Common myeloid progenitor, CD34-positive (primary cell): ENCODE measurements around the gene AR.
"Not testable (repeated sequence)": the region's sequence is repeated elsewhere in the genome, so short reads cannot be mapped to it uniquely, and the experiment has no call there.

Experiments
- CTCF ChIA-PET: fragments of 350-600 bp; sonication (Branson Sonifier 250); formaldehyde crosslinking; loops from one replicate; lab custom pipeline; 2021; ENCODE audit warnings: antibody characterized with exemption; lab: Charles Lee
- POLR2A ChIA-PET: fragments of 350-600 bp; sonication (Branson Sonifier 250); formaldehyde crosslinking; loops from one replicate; lab custom pipeline; 2021; ENCODE audit warnings: antibody characterized with exemption; lab: Charles Lee
- DNase-seq, 3 donors: peaks; one replicate each; pipeline versions ENCODE4 v3.0.0 to v3.0.0-alpha.2; 2013
- H3K27ac ChIP-seq, 2 experiments: 1 replicate in 1 of 2; 2 replicates in 1 of 2; pipeline ENCODE4 v1.7.0; 2013; ENCODE audit warnings: inconsistent platforms in 2 of 2, low read length in 2 of 2, mild to moderate bottlenecking in 2 of 2, low read depth in 1 of 2, moderate library complexity in 1 of 2; ENCODE audit not compliant: severe bottlenecking in 2 of 2, insufficient read depth in 1 of 2, poor library complexity in 1 of 2
- H3K27me3 ChIP-seq, 5 experiments: replicated peaks in 2 of 5; 1 replicate in 3 of 5; 2 replicates in 2 of 5; pipeline versions ENCODE4 v1.6.1 to v1.7.0; 2013; ENCODE audit warnings: low read length in 4 of 5, mild to moderate bottlenecking in 2 of 5, moderate library complexity in 2 of 5, inconsistent platforms in 1 of 5; ENCODE audit not compliant: insufficient read depth in 5 of 5, control insufficient read depth in 4 of 5
- H3K36me3 ChIP-seq, 4 experiments: 1 replicate in 2 of 4; 2 replicates in 2 of 4; pipeline versions ENCODE4 v1.6.1 to v1.7.0; 2013; ENCODE audit warnings: low read length in 3 of 4, control low read depth in 1 of 4, mild to moderate bottlenecking in 1 of 4; ENCODE audit not compliant: control insufficient read depth in 4 of 4, insufficient read depth in 4 of 4
- H3K4me1 ChIP-seq, 4 experiments: 1 replicate in 3 of 4; 2 replicates in 1 of 4; pipeline versions ENCODE4 v1.6.1 to v1.7.1; 2013; ENCODE audit warnings: low read length in 3 of 4, mild to moderate bottlenecking in 3 of 4, control low read depth in 1 of 4, inconsistent platforms in 1 of 4, moderate library complexity in 1 of 4; ENCODE audit not compliant: control insufficient read depth in 4 of 4, insufficient read depth in 4 of 4; ENCODE audit errors: control extremely low read depth in 1 of 4
- H3K4me3 ChIP-seq, 7 experiments: 1 replicate in 4 of 7; 2 replicates in 3 of 7; pipeline versions ENCODE4 v1.5.1 to v1.7.0; 2013; ENCODE audit warnings: mild to moderate bottlenecking in 7 of 7, low read length in 6 of 7, moderate library complexity in 6 of 7, inconsistent platforms in 2 of 7, low read depth in 2 of 7, control low read depth in 1 of 7; ENCODE audit not compliant: insufficient read depth in 4 of 7, control insufficient read depth in 1 of 7; ENCODE audit errors: extremely low read depth in 1 of 7
- H3K9me3 ChIP-seq, 5 experiments: 1 replicate in 4 of 5; 2 replicates in 1 of 5; pipeline versions ENCODE4 v1.6.1 to v1.7.1; 2013; ENCODE audit warnings: low read length in 4 of 5, mild to moderate bottlenecking in 2 of 5, inconsistent platforms in 1 of 5, low read depth in 1 of 5, moderate library complexity in 1 of 5; ENCODE audit not compliant: control insufficient read depth in 4 of 5, insufficient read depth in 2 of 5; ENCODE audit errors: control extremely low read depth in 1 of 5
- WGBS: methylation state at CpG from one replicate; pipeline ENCODE4 v1.1.5; 2013; ENCODE audit not compliant: insufficient coverage; 5-methylcytosine and 5-hydroxymethylcytosine counted together

Gene AR

GRCh38 chrX:67670717-67671116, 126.9 kb downstream of the AR start:
- CTCF ChIA-PET, DNase-seq, H3K4me1 ChIP-seq, H3K36me3 ChIP-seq, H3K27me3 ChIP-seq, H3K9me3 ChIP-seq, POLR2A ChIA-PET, H3K27ac ChIP-seq, H3K4me3 ChIP-seq: not testable (repeated sequence)
- 57% methylated on average over 1 of the region's 2 CpGs for WGBS

GRCh38 chrX:67673741-67674274, 130.0 kb downstream of the AR start:
- no peaks in the 10 kb centered on the region for H3K4me1 ChIP-seq
- no peaks in the 10 kb centered on the region for H3K36me3 ChIP-seq
- DNase-seq: no peak
- WGBS: 100% methylated on average over 1 of the region's 2 CpGs
- CTCF ChIA-PET: no interaction called here
- no peaks in the 10 kb centered on the region for H3K27me3 ChIP-seq
- no peak overlapping the region for H3K4me3 ChIP-seq
- H3K27ac ChIP-seq: no peak overlapping the region
- no peaks in the 10 kb centered on the region for H3K9me3 ChIP-seq
- POLR2A ChIA-PET: no interaction called here

- Histone ChIP-seq H3K27me3 (no peaks in the 10 kb centered on the region), H3K4me3 (no peak overlapping the region), H3K9me3 (no peaks in the 10 kb centered on the region), H3K27ac (no peak overlapping the region), H3K4me1 (no peaks in the 10 kb centered on the region), H3K36me3 (no peaks in the 10 kb centered on the region)
- 69% methylated on average over 1 of the region's 1 CpG for WGBS
- CTCF ChIA-PET: no interaction called here
- no peak for DNase-seq
- POLR2A ChIA-PET: no interaction called here
Observed at GRCh38 chrX:67674741-67675140, 130.9 kb downstream of the AR start.

- DNase-seq: no peak
- Histone ChIP-seq H3K27ac (no peak overlapping the region), H3K4me3 (no peak overlapping the region), H3K4me1 (peaks cover 0 to 2% (median 0%) of the 10 kb centered on the region in 4 experiments), H3K36me3 (no peaks in the 10 kb centered on the region), H3K9me3 (peaks cover 0 to 2% (median 0%) of the 10 kb centered on the region in 5 experiments), H3K27me3 (no peaks in the 10 kb centered on the region)
- ChIA-PET POLR2A (no interaction called here), CTCF (no interaction called here)
- 81% methylated on average over 4 of the region's 4 CpGs for WGBS
Observed at GRCh38 chrX:67684136-67684535, 140.3 kb downstream of the AR start.

GRCh38 chrX:67692246-67692645, 148.4 kb downstream of the AR start:
- CTCF ChIA-PET: no interaction called here
- peak in 2 of 3 donors; percentile 28 to 32 for DNase-seq
- no peaks in the 10 kb centered on the region for H3K27me3 ChIP-seq
- H3K9me3 ChIP-seq: no peaks in the 10 kb centered on the region
- H3K27ac ChIP-seq: no peak overlapping the region
- no peak overlapping the region for H3K4me3 ChIP-seq
- no peaks in the 10 kb centered on the region for H3K36me3 ChIP-seq
- POLR2A ChIA-PET: no interaction called here
- peaks cover 0 to 13% (median 2%) of the 10 kb centered on the region in 4 experiments for H3K4me1 ChIP-seq

GRCh38 chrX:67693928-67694327, 150.1 kb downstream of the AR start:
- H3K4me1 ChIP-seq: peaks cover 0 to 13% (median 2%) of the 10 kb centered on the region in 4 experiments
- DNase-seq: no peak
- ChIA-PET CTCF (no interaction called here), POLR2A (no interaction called here)
- 83% methylated on average over 1 of the region's 1 CpG for WGBS
- H3K36me3 ChIP-seq: no peaks in the 10 kb centered on the region
- H3K4me3 ChIP-seq: no peak overlapping the region
- H3K9me3 ChIP-seq: no peaks in the 10 kb centered on the region
- H3K27me3 ChIP-seq: no peaks in the 10 kb centered on the region
- no peak overlapping the region for H3K27ac ChIP-seq

GRCh38 chrX:67697452-67697851, 153.6 kb downstream of the AR start:
- Histone ChIP-seq H3K27me3 (no peaks in the 10 kb centered on the region), H3K4me1 (peaks cover 0 to 13% (median 2%) of the 10 kb centered on the region in 4 experiments), H3K27ac (no peak overlapping the region), H3K9me3 (no peaks in the 10 kb centered on the region), H3K36me3 (no peaks in the 10 kb centered on the region), H3K4me3 (no peak overlapping the region)
- DNase-seq: no peak
- ChIA-PET POLR2A (no interaction called here), CTCF (no interaction called here)
